WTC11 (cell line): ENCODE results near the gene SLC44A1. TPM values are rescaled to one million over a fixed set of nuclear protein-coding genes. Genes with fewer than 3 reads are reported as not detected.

Source experiments
- ATAC-seq: fragments of 200-7000 bp; cut with Tn5 transposase; 2 replicates; pipeline ENCODE4 v1.10.0; 2021; ENCODE audit warnings: mild to moderate bottlenecking, moderate library complexity
- CTCF ChIA-PET: fragments of 300-600 bp; sonication (Branson Sonifier 250); formaldehyde crosslinking; loops from one replicate; lab custom pipeline; 2021; ENCODE audit warnings: antibody characterized with exemption; lab: Charles Lee
- POLR2A ChIA-PET: fragments of 350-600 bp; sonication (Branson Sonifier 250); formaldehyde crosslinking; loops from one replicate; lab custom pipeline; 2021; ENCODE audit warnings: antibody characterized with exemption; lab: Charles Lee
- DNase-seq: peaks from one replicate; pipeline ENCODE4 v3.0.0; 2021; ENCODE audit warnings: low spot score
- H3K27ac Mint-ChIP-seq: 2 replicates; pipeline ENCODE4 v1.8.0; 2021; ENCODE audit warnings: mixed read lengths
- H3K27me3 Mint-ChIP-seq: 2 replicates; pipeline ENCODE4 v1.8.0; 2021; ENCODE audit warnings: low read depth, mild to moderate bottlenecking, moderate library complexity, mixed read lengths
- H3K36me3 Mint-ChIP-seq: 2 replicates; pipeline ENCODE4 v1.8.0; 2021; ENCODE audit warnings: mixed read lengths
- H3K4me1 Mint-ChIP-seq: 2 replicates; pipeline ENCODE4 v1.8.0; 2022; ENCODE audit warnings: mixed read lengths
- H3K4me3 Mint-ChIP-seq: 2 replicates; pipeline ENCODE4 v1.8.0; 2021; ENCODE audit warnings: mild to moderate bottlenecking, moderate library complexity, mixed read lengths
- H3K9me3 Mint-ChIP-seq: 2 replicates; pipeline ENCODE4 v1.8.0; 2021; ENCODE audit warnings: mixed read lengths
- ATF1 ChIP-seq: sonication (generic); formaldehyde crosslinking; IDR thresholded peaks from 2 replicates; pipeline ENCODE4 v1.8.1; 2023; ENCODE audit warnings: mild to moderate bottlenecking, moderate library complexity, missing genetic modification reagents
- ETV6 ChIP-seq: sonication (generic); formaldehyde crosslinking; IDR thresholded peaks from 2 replicates; pipeline ENCODE4 v1.8.1; 2022; ENCODE audit warnings: mild to moderate bottlenecking, missing genetic modification reagents
- NFE2L1 ChIP-seq: sonication (generic); formaldehyde crosslinking; IDR thresholded peaks from 2 replicates; pipeline ENCODE4 v1.8.1; 2023; ENCODE audit warnings: missing genetic modification reagents
- total RNA-seq: library from RNA; stranded (reverse); gene quantifications from 3 replicates; pipeline ENCODE4 v1.2.3, GENCODE V29; 2021
- TF ChIP-seq, protein P1 (sequence below): fragments of 250-450 bp; sonication (Bioruptor Pico); IDR thresholded peaks from 2 replicates; pipeline ENCODE4 v1.9.0; 2021; ENCODE audit warnings: moderate library complexity, mild to moderate bottlenecking, inconsistent platforms, borderline replicate concordance
- TF ChIP-seq, protein P2 (sequence below): sonication (generic); formaldehyde crosslinking; IDR thresholded peaks from 2 replicates; pipeline ENCODE4 v1.8.1; 2022; ENCODE audit warnings: missing genetic modification reagents, borderline replicate concordance
- TF ChIP-seq, protein P3 (sequence below): sonication (generic); formaldehyde crosslinking; IDR thresholded peaks from 2 replicates; pipeline ENCODE4 v1.8.0; 2022; ENCODE audit warnings: mild to moderate bottlenecking, missing genetic modification reagents
- TF ChIP-seq, protein P4 (sequence below): fragments of 250-450 bp; sonication (Bioruptor Pico); IDR thresholded peaks from 2 replicates; pipeline ENCODE4 v1.9.0; 2021; ENCODE audit warnings: mild to moderate bottlenecking, borderline replicate concordance
- TF ChIP-seq, protein P5 (sequence below): fragments of 250-450 bp; sonication (Bioruptor Pico); conservative IDR thresholded peaks from 2 replicates; pipeline ENCODE4 v1.9.0; 2021; ENCODE audit warnings: mild to moderate bottlenecking

SLC44A1 gene
- total RNA-seq, 1 experiment from 2014 or later = 48.9 TPM

DNA sequence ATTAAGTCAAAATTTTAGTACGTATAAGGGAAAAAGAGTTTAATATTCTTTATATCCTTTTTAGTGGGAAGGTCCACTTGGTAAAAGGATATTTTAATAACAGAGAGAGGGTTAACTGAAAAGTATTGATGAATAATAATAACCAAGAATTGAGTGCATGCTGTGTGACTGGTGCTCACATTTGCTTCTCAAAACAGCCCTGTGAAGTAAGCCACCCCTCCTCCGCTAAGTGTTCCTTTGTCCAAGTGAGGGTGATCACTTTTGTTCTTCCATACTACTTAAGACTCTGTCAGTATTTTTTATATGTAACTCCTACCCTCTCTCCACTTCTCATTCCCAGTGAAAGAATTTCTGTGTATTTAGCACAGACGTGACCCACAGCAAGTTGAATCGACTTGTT, 51.5 kb downstream of the SLC44A1 start:
- H3K27ac Mint-ChIP-seq = peak overlapping the region; percentile 98

DNA sequence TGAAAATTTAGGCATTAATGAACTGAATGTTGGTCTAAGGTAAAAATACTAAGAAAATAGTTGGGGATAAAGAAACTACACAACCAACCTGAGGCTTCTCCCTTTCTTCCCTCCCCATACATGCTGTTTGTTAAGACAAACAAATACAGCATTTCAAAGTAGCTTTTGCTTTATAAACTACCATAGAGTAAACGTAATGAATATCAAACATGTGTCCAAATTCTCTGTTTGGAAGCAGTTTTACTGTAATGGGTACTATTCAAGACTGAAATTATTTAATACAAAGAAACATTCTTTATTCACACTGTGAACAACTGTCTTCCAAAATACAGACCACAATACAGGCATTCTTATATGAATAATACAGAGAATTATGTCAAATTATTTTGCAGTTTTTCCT, 52.0 kb downstream of the SLC44A1 start:
- peaks cover 10% of the 10 kb centered on the region for H3K36me3 Mint-ChIP-seq
- CTCF ChIA-PET = interaction anchor here (1.0 kb wide), 1 partner anchor 51 kb away, joined by 3 read pairs; the partner anchor contains the start of gene SLC44A1
- H3K27me3 Mint-ChIP-seq = no peaks in the 10 kb centered on the region
- ATAC-seq (no peak), DNase-seq (no peak)
- H3K27ac Mint-ChIP-seq = peak overlapping the region; percentile 98
- peaks cover 86% of the 10 kb centered on the region for H3K4me1 Mint-ChIP-seq
- peak overlapping the region; percentile 37 for H3K4me3 Mint-ChIP-seq
- TF ChIP-seq ATF1 (CRISPR knock-in tag) = no peak
- TF ChIP-seq, protein P1, sequence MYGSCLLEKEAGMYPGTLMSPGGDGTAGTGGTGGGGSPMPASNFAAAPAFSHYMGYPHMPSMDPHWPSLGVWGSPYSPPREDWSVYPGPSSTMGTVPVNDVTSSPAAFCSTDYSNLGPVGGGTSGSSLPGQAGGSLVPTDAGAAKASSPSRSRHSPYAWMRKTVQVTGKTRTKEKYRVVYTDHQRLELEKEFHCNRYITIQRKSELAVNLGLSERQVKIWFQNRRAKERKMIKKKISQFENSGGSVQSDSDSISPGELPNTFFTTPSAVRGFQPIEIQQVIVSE = no peak
- TF ChIP-seq, protein P2, sequence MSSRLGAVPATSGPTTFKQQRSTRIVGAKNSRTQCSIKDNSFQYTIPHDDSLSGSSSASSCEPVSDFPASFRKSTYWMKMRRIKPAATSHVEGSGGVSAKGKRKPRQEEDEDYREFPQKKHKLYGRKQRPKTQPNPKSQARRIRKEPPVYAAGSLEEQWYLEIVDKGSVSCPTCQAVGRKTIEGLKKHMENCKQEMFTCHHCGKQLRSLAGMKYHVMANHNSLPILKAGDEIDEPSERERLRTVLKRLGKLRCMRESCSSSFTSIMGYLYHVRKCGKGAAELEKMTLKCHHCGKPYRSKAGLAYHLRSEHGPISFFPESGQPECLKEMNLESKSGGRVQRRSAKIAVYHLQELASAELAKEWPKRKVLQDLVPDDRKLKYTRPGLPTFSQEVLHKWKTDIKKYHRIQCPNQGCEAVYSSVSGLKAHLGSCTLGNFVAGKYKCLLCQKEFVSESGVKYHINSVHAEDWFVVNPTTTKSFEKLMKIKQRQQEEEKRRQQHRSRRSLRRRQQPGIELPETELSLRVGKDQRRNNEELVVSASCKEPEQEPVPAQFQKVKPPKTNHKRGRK (CRISPR knock-in tag) = no peak
- TF ChIP-seq, protein P3, sequence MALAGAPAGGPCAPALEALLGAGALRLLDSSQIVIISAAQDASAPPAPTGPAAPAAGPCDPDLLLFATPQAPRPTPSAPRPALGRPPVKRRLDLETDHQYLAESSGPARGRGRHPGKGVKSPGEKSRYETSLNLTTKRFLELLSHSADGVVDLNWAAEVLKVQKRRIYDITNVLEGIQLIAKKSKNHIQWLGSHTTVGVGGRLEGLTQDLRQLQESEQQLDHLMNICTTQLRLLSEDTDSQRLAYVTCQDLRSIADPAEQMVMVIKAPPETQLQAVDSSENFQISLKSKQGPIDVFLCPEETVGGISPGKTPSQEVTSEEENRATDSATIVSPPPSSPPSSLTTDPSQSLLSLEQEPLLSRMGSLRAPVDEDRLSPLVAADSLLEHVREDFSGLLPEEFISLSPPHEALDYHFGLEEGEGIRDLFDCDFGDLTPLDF (CRISPR knock-in tag) = no peak
- TF ChIP-seq, protein P4, sequence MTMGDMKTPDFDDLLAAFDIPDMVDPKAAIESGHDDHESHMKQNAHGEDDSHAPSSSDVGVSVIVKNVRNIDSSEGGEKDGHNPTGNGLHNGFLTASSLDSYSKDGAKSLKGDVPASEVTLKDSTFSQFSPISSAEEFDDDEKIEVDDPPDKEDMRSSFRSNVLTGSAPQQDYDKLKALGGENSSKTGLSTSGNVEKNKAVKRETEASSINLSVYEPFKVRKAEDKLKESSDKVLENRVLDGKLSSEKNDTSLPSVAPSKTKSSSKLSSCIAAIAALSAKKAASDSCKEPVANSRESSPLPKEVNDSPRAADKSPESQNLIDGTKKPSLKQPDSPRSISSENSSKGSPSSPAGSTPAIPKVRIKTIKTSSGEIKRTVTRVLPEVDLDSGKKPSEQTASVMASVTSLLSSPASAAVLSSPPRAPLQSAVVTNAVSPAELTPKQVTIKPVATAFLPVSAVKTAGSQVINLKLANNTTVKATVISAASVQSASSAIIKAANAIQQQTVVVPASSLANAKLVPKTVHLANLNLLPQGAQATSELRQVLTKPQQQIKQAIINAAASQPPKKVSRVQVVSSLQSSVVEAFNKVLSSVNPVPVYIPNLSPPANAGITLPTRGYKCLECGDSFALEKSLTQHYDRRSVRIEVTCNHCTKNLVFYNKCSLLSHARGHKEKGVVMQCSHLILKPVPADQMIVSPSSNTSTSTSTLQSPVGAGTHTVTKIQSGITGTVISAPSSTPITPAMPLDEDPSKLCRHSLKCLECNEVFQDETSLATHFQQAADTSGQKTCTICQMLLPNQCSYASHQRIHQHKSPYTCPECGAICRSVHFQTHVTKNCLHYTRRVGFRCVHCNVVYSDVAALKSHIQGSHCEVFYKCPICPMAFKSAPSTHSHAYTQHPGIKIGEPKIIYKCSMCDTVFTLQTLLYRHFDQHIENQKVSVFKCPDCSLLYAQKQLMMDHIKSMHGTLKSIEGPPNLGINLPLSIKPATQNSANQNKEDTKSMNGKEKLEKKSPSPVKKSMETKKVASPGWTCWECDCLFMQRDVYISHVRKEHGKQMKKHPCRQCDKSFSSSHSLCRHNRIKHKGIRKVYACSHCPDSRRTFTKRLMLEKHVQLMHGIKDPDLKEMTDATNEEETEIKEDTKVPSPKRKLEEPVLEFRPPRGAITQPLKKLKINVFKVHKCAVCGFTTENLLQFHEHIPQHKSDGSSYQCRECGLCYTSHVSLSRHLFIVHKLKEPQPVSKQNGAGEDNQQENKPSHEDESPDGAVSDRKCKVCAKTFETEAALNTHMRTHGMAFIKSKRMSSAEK (CRISPR knock-in tag) = no peak
- POLR2A ChIA-PET = no interaction called here
- H3K9me3 Mint-ChIP-seq = no peaks in the 10 kb centered on the region

More for the DNA sequence above, 51.5 kb downstream of the SLC44A1 start:
- no peak for TF ChIP-seq ETV6 (CRISPR knock-in tag)
- CTCF ChIA-PET = no interaction called here
- Mint-ChIP-seq H3K4me3 (peak overlapping the region; percentile 37), H3K9me3 (no peaks in the 10 kb centered on the region), H3K4me1 (peaks cover 91% of the 10 kb centered on the region), H3K27me3 (no peaks in the 10 kb centered on the region), H3K36me3 (peaks cover 10% of the 10 kb centered on the region)
- ATAC-seq = peak; percentile 38
- POLR2A ChIA-PET = no interaction called here
- no peak for DNase-seq

DNA sequence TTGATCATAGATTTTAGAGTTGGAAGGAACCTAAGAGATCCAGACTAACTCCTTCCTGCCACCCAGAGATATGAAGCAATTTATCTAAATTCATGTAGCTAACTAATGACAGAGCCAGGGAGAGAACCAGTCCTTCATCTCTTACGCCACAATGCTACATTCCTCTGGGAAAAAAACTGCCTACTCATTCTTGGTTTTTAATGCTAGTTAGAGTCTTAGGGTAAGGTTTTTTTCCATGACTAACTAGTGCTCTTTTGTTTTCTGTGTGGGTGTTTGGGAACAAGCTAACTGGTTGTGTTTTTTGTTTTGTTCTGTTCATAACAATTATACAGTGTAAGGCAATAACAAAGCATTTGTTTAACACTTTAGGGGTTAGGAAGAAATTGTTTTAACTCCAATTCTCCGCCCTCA, 52.4 kb downstream of the SLC44A1 start:
- H3K4me1 Mint-ChIP-seq = peaks cover 82% of the 10 kb centered on the region
- CTCF ChIA-PET = interaction anchor here (1.0 kb wide), 1 partner anchor 52 kb away, joined by 3 read pairs; the partner anchor contains the start of gene SLC44A1
- H3K4me3 Mint-ChIP-seq = peak overlapping the region; percentile 37

More for the DNA sequence above, 52.4 kb downstream of the SLC44A1 start:
- Mint-ChIP-seq H3K27ac (peak overlapping the region; percentile 98), H3K9me3 (no peaks in the 10 kb centered on the region), H3K27me3 (no peaks in the 10 kb centered on the region), H3K36me3 (peaks cover 10% of the 10 kb centered on the region)
- TF ChIP-seq, protein P5, sequence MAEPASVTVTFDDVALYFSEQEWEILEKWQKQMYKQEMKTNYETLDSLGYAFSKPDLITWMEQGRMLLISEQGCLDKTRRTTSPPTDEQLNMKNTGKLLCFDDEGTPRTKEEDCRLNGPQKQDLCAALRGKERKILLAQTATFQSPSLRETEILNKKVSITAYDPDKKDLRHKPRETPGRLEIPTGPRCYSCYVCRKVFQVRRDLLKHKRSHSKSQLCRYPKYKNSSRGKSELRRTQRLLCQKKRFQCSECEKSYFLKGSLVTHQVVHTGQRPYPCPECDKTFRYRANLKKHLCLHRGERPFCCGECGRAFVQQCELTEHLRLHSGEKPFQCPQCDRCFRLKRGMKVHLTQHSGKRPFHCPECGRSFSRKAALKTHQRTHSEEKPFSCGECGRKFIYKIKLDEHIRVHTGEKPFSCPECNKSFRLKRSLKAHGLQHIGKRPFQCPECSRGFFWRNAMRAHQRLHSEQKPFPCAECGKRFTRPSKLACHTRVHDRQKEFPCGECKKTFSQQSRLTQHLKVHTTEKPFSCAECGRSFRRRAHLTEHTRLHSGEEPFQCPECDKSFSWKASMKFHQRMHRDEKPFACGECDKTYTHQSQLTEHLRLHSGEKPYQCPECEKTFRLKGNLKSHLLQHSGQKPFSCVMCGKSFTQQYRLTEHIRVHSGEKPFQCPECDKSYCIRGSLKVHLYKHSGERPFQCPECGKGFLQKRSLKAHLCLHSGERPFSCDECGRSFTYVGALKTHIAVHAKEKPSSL (CRISPR knock-in tag) = no peak
- 0 out of 2 replicates have a peak, but pooled peaks have one; percentile 47 for TF ChIP-seq NFE2L1 (CRISPR knock-in tag)
- POLR2A ChIA-PET = interaction anchor here (0.6 kb wide), 1 partner anchor 98 kb away, joined by 5 read pairs; no protein-coding TSS in a partner anchor
- ATAC-seq (peak; percentile 22), DNase-seq (no peak)
